ENCODE results near the gene HIBADH.

The HIBADH gene

DNA sequence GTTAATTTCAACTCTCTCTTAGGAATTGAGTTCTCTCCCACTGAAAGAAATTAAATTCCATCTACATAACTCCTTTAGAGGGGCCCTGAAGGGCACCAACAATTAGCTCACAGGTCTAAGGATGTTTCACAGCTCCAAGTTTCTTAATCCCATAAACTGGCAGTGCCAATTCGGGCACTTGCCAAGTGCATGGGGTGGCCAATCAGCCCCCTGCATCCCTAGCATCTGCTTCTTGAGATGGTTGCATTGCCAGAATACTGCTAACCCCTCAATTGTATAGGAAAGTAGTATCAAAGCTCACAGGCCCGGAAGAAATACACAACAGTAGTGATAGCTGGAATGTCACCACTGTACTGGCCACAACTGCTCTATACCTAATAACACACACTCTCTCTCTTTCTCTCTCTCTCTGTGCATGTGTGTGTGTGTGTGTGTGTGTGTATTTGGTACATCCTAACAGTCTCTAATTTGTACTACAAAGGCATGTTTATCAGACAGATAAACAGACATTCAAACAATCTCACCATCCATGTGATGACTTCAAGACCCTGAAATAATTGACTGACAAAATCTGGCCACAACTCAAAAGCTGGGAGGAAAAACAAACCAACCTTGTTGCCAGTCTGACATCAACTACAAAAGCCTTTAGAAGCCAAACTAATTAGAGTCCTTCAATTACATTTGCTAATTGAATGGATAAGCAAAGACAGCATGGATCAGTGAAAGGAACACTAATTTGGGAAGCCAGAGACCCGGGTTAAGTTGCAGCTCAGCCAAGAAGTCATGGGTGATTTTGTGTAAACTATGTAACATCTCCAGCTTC lies 27.8 kb downstream of the HIBADH start:
- FAIRE-seq (no peak), DNase-seq (ENCODE audit: insufficient read length) (no peak)
- no peak for TF ChIP-seq TAF1 (IDR thresholded peaks at IDR 0.05; ENCODE audit: borderline replicate concordance, low read depth, low read length)
- TF ChIP-seq POLR2A (IDR thresholded peaks at IDR 0.05; ENCODE audit: low read depth, low read length), result no peak
- no peak for TF ChIP-seq POLR2AphosphoS5 (IDR thresholded peaks at IDR 0.05; ENCODE audit: low read depth, low read length)

DNA sequence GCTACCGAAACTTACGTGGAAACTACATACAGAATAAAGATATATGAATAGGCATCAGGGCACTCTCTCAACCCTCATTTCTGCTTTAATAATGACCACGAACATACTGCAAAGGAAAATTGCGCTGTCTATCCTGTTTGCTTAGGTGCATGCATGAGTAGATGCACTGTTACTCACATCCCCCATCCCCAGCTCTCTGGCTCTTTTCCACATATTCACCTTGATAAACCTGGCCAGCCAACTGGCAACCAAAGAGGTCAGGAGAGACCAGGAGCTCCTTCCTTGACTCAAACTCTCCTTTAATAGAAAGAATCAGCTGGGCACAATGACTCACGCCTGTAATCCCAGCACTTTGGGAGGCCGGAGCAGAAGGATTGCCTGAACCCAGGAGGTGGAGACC lies 29.6 kb downstream of the HIBADH start:
- FAIRE-seq (no peak), DNase-seq (ENCODE audit: insufficient read length) (no peak)
- no peak for TF ChIP-seq POLR2AphosphoS5 (IDR thresholded peaks at IDR 0.05; ENCODE audit: low read depth, low read length)
- no peak for TF ChIP-seq POLR2A (IDR thresholded peaks at IDR 0.05; ENCODE audit: low read depth, low read length)
- TF ChIP-seq TAF1 (IDR thresholded peaks at IDR 0.05; ENCODE audit: borderline replicate concordance, low read depth, low read length), result no peak

DNA sequence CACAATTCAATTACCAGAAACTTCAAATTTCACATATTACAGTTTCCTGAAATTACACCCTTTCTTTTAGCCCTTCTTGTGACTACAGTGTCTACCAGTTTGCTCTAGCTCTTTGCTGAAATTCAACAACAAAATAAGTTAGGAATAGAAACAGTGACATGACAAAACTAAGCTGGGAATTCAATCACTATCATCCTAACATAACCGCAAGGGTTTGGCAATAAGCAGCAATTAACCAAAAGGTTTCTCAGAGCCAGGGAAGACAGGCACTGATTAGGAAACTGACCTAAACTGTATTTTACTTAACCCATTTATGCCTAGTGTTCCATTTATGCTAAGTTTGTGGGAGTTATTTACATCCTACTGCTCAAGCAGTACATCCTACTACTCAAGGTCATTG lies 31.3 kb downstream of the HIBADH start:
- no peak for TF ChIP-seq POLR2A (IDR thresholded peaks at IDR 0.05; ENCODE audit: low read depth, low read length)
- TF ChIP-seq POLR2AphosphoS5 (IDR thresholded peaks at IDR 0.05; ENCODE audit: low read depth, low read length), result no peak
- TF ChIP-seq TAF1 (IDR thresholded peaks at IDR 0.05; ENCODE audit: borderline replicate concordance, low read depth, low read length), result no peak
- DNase-seq (ENCODE audit: insufficient read length) (no peak), FAIRE-seq (peak; percentile 61)

- TF ChIP-seq POLR2A (IDR thresholded peaks at IDR 0.05; ENCODE audit: low read depth, low read length) (no peak), POLR2AphosphoS5 (IDR thresholded peaks at IDR 0.05; ENCODE audit: low read depth, low read length) (no peak), TAF1 (IDR thresholded peaks at IDR 0.05; ENCODE audit: borderline replicate concordance, low read depth, low read length) (no peak)
- FAIRE-seq (no peak), DNase-seq (ENCODE audit: insufficient read length) (no peak)
These were observed 35.5 kb downstream of the HIBADH start for GRCh38 chr7:27627146-27627545.

- FAIRE-seq (no peak), DNase-seq (ENCODE audit: insufficient read length) (no peak)
- TF ChIP-seq POLR2A (IDR thresholded peaks at IDR 0.05; ENCODE audit: low read depth, low read length), result no peak
- TF ChIP-seq POLR2AphosphoS5 (IDR thresholded peaks at IDR 0.05; ENCODE audit: low read depth, low read length), result no peak
- TF ChIP-seq TAF1 (IDR thresholded peaks at IDR 0.05; ENCODE audit: borderline replicate concordance, low read depth, low read length), result no peak
These were observed 43.2 kb downstream of the HIBADH start for GRCh38 chr7:27619492-27619891.

- DNase-seq (ENCODE audit: insufficient read length), result no peak
- no peak for FAIRE-seq
- TF ChIP-seq POLR2A (IDR thresholded peaks at IDR 0.05; ENCODE audit: low read depth, low read length) (no peak), TAF1 (IDR thresholded peaks at IDR 0.05; ENCODE audit: borderline replicate concordance, low read depth, low read length) (no peak), POLR2AphosphoS5 (IDR thresholded peaks at IDR 0.05; ENCODE audit: low read depth, low read length) (no peak)
These were observed 44.9 kb downstream of the HIBADH start for GRCh38 chr7:27617651-27618381.

DNA sequence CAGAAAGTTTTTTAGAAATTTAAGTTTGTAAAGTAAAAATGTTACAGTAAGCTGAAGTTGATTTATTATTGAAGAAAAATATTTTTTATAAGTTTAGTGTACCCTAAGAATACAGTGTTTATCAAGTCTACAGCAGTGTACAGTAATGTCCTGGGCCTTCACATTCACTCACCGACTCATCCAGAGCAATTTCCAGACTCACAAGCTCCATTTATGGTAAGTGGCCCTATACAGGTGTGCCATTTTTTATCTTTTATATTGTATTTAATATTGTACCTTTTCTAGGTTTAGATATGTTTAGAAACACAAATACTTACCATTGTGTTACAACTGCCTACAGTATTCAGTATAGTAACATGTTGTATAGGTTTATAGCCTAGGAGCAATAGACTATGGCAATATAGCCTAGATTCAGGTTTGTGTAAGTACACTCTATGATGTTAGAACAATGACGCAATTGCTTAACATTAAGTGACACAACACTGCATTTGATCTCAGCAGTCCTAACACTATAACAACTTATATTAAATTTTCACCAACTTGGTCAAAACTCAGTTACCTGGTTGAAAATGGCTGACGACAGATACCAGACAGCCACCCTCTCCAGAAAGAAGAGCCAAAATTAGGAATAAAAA lies 45.7 kb downstream of the HIBADH start:
- TF ChIP-seq TAF1 (IDR thresholded peaks at IDR 0.05; ENCODE audit: borderline replicate concordance, low read depth, low read length) (no peak), POLR2A (IDR thresholded peaks at IDR 0.05; ENCODE audit: low read depth, low read length) (no peak), POLR2AphosphoS5 (IDR thresholded peaks at IDR 0.05; ENCODE audit: low read depth, low read length) (no peak)
- DNase-seq (ENCODE audit: insufficient read length), result no peak
- no peak for FAIRE-seq

GRCh38 chr7:27616186-27616491 lies 46.5 kb downstream of the HIBADH start:
- DNase-seq (ENCODE audit: insufficient read length) (no peak), FAIRE-seq (no peak)
- TF ChIP-seq POLR2AphosphoS5 (IDR thresholded peaks at IDR 0.05; ENCODE audit: low read depth, low read length) (no peak), POLR2A (IDR thresholded peaks at IDR 0.05; ENCODE audit: low read depth, low read length) (no peak), TAF1 (IDR thresholded peaks at IDR 0.05; ENCODE audit: borderline replicate concordance, low read depth, low read length) (no peak)

DNA sequence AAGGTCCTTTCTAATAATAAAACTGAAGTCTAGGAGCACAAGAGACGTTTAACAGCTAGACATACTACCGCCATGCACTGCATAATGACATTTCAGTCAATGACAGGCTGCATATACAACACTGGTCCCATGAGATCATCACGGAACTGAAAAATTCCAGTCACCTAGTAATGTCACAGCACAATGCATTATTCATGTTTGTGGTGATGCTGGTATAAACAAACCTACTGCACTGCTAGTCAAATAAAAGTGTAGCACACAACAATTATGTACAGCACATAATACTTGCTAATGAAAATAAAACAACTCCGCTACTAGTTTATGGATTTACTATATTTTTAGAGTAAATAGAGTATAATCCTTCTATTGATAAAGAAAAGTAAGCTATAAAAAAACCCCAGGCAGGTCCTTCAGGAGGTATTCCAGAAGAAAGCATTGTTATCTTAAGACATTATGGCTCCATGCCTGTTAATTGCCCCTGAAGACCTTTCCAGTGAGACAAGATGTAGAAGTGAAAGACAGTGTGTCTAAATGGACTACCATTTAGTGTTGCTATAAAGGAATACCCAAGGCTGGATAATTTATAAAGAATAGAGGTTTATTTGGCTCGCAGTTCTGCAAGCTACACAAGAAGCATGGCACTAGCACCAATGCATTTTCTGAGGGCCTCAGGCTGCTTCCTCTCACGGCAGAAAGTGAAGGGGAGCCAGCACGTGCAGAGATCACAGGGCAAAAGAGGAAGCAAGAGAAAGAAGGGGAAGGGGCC lies 47.1 kb downstream of the HIBADH start:
- DNase-seq (ENCODE audit: insufficient read length), result no peak
- no peak for FAIRE-seq
- TF ChIP-seq TAF1 (IDR thresholded peaks at IDR 0.05; ENCODE audit: borderline replicate concordance, low read depth, low read length) (no peak), POLR2AphosphoS5 (IDR thresholded peaks at IDR 0.05; ENCODE audit: low read depth, low read length) (no peak), POLR2A (IDR thresholded peaks at IDR 0.05; ENCODE audit: low read depth, low read length) (no peak)

GRCh38 chr7:27614095-27614494 lies 48.6 kb downstream of the HIBADH start:
- no peak for TF ChIP-seq POLR2AphosphoS5 (IDR thresholded peaks at IDR 0.05; ENCODE audit: low read depth, low read length)
- TF ChIP-seq POLR2A (IDR thresholded peaks at IDR 0.05; ENCODE audit: low read depth, low read length), result no peak
- no peak for TF ChIP-seq TAF1 (IDR thresholded peaks at IDR 0.05; ENCODE audit: borderline replicate concordance, low read depth, low read length)

GRCh38 chr7:27611059-27611458 lies 51.6 kb downstream of the HIBADH start:
- FAIRE-seq (no peak), DNase-seq (ENCODE audit: insufficient read length) (no peak)
- TF ChIP-seq POLR2AphosphoS5 (IDR thresholded peaks at IDR 0.05; ENCODE audit: low read depth, low read length) (no peak), TAF1 (IDR thresholded peaks at IDR 0.05; ENCODE audit: borderline replicate concordance, low read depth, low read length) (no peak), POLR2A (IDR thresholded peaks at IDR 0.05; ENCODE audit: low read depth, low read length) (no peak)

More at GRCh38 chr7:27614095-27614494, 48.6 kb downstream of the HIBADH start:
- FAIRE-seq (no peak), DNase-seq (ENCODE audit: insufficient read length) (no peak)

Data from GM12892 (cell line).